ENCODE data around the gene SUSD4. TPM values are rescaled to one million over a fixed set of nuclear protein-coding genes. Genes with fewer than 3 reads are reported as not detected.

SUSD4 gene
- total and polyA plus RNA-seq, 3 donors from 2014 or later, result 13.9 to 17.7 (median 13.9) TPM

DNA sequence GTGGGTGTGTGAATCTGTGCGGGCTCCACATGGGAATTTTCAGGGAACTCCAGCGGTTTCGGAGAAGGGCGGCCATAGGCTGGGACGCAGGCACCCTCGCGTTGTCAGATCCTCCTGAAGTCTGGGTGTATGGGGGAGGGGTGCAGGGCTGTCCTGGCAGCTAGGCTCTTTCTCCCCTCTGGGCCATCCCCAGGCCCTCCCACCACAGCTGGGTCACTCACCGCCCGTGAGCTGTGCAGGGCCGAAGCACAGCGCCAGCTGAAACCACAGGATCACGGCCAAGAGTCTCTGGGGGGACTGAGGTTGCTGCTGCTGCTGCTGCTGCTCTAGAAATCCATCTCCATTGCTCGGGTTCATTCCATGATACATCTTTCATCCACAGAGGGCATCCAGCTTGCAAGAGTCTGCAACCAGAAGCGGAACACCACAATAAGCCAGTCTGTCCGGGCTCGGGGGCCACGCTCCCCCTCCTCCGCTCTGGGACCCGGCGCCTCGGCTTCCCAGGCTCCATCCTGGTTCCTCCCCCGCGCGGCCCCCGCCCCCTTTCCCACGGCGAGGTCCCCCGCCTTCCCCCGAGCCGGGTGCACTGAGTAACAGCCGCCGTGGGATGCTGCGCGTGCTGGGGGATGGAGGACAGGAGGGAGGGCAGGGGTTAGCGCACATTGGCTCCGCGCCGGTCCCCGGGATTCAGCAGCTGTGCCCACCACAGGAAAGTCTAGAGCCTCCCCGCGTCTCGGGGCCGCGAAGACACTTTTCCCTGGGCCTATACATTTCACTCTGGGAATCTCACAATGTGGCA lies 720 bp downstream of the SUSD4 start:
- Histone ChIP-seq H3K4me1 (peaks cover 7% of the 10 kb centered on the region), H3K36me3 (ENCODE audit: low read depth, missing control alignments) (no peaks in the 10 kb centered on the region), H3K9me3 (no peaks in the 10 kb centered on the region), H3K27ac (no peak overlapping the region), H3K4me3 (peak overlapping the region; percentile 55 to 64), H3K27me3 (no peaks in the 10 kb centered on the region)
- intact Hi-C loops (cut with DNase I; ENCODE audit: low total_unique reads), result no loop called here
- DNase-seq, result peak; percentile 49
- TF ChIP-seq POLR2A (IDR thresholded peaks at IDR 0.05), result no peak
- TF ChIP-seq, protein P1, sequence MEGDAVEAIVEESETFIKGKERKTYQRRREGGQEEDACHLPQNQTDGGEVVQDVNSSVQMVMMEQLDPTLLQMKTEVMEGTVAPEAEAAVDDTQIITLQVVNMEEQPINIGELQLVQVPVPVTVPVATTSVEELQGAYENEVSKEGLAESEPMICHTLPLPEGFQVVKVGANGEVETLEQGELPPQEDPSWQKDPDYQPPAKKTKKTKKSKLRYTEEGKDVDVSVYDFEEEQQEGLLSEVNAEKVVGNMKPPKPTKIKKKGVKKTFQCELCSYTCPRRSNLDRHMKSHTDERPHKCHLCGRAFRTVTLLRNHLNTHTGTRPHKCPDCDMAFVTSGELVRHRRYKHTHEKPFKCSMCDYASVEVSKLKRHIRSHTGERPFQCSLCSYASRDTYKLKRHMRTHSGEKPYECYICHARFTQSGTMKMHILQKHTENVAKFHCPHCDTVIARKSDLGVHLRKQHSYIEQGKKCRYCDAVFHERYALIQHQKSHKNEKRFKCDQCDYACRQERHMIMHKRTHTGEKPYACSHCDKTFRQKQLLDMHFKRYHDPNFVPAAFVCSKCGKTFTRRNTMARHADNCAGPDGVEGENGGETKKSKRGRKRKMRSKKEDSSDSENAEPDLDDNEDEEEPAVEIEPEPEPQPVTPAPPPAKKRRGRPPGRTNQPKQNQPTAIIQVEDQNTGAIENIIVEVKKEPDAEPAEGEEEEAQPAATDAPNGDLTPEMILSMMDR (IDR thresholded peaks at IDR 0.05), result no peak
- WGBS, 2 donors, result 1 to 2% methylated on average over 15 to 43 of the region's 44 CpGs

DNA sequence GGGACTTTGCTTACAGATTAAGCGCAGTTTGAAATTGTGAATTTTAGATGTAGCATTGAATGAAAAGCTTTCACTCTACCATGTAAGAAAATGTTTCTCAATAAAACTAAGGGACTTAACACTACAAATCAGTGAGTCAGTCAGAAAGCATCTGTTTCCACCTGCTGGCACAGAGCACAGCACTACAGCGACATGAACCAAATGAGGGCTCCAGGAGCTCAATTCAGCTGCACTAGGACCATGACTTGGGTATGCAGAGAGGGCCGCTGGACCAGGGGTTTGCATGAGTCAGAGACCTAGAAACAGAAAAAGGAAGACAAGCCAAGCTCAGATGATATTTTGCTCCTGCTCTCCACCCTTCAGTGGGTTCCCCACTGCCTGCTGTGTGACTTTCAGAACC lies 5.2 kb downstream of the SUSD4 start:
- Histone ChIP-seq H3K27me3 (no peaks in the 10 kb centered on the region), H3K4me3 (no peak overlapping the region), H3K4me1 (peaks cover 7% of the 10 kb centered on the region), H3K36me3 (ENCODE audit: low read depth, missing control alignments) (no peaks in the 10 kb centered on the region), H3K27ac (no peak overlapping the region), H3K9me3 (no peaks in the 10 kb centered on the region)
- TF ChIP-seq POLR2A (IDR thresholded peaks at IDR 0.05), result no peak
- TF ChIP-seq, protein P1 (IDR thresholded peaks at IDR 0.05), result no peak
- WGBS, 2 donors, result 91 to 95% methylated on average over 3 of the region's 3 CpGs
- intact Hi-C loops (cut with DNase I; ENCODE audit: low total_unique reads), result no loop called here
- DNase-seq, result no peak

DNA sequence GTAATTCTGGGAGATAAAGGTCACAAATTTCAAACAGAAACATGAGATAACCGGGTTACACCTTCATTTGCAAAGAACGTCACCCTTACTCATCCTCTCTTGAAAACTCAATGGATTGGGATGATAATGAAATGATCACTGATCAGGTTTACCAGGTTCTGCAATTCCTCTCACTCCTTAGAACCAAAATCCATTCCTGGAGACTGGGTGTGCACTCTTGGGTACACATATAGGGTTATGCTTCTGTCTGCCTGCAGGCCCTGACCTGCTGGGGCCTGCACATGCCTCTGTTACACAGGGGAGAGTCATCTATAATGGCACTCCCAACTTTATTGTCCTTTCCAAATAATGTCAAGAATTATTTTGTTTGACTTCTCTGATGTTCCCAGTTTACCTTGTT lies 8.3 kb downstream of the SUSD4 start:
- intact Hi-C loops (cut with DNase I; ENCODE audit: low total_unique reads), result no loop called here
- Histone ChIP-seq H3K4me3 (no peak overlapping the region), H3K9me3 (no peaks in the 10 kb centered on the region), H3K27ac (no peak overlapping the region), H3K4me1 (peaks cover 8% of the 10 kb centered on the region), H3K27me3 (no peaks in the 10 kb centered on the region), H3K36me3 (ENCODE audit: low read depth, missing control alignments) (no peaks in the 10 kb centered on the region)
- TF ChIP-seq, protein P1 (IDR thresholded peaks at IDR 0.05), result no peak
- no peak for TF ChIP-seq POLR2A (IDR thresholded peaks at IDR 0.05)
- WGBS, 2 donors, result 83 to 95% methylated on average over 2 of the region's 2 CpGs
- no peak for DNase-seq

DNA sequence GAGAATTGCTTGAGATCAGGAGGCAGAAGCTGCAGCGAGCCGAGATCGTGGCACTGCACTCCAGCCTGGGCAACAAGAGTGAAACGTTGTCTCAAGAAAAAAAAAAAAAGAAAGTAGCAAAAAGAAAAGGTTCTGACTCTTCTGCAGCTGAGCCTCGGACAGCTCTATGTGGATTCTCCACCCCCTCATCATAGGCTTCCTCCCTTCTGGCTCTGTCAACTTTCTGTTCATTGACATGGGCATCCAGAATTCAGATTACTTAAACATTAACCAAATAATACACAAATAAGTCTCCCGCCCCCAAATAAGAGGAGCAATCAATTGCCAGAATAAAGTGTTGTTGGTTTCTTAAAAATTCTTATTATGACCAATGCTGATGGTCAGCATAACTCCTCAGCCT lies 10.0 kb downstream of the SUSD4 start:
- DNase-seq, result no peak
- intact Hi-C loops (cut with DNase I; ENCODE audit: low total_unique reads), result no loop called here
- H3K36me3 ChIP-seq (ENCODE audit: low read depth, missing control alignments), result no peaks in the 10 kb centered on the region
- no peaks in the 10 kb centered on the region for H3K9me3 ChIP-seq
- no peak overlapping the region for H3K4me3 ChIP-seq
- no peak for TF ChIP-seq POLR2A (IDR thresholded peaks at IDR 0.05)
- TF ChIP-seq, protein P1 (IDR thresholded peaks at IDR 0.05), result no peak
- no peaks in the 10 kb centered on the region for H3K27me3 ChIP-seq
- WGBS, 2 donors, result 24 to 46% methylated on average over 6 of the region's 6 CpGs
- H3K27ac ChIP-seq, result no peak overlapping the region
- H3K4me1 ChIP-seq, result peaks cover 8% of the 10 kb centered on the region

DNA sequence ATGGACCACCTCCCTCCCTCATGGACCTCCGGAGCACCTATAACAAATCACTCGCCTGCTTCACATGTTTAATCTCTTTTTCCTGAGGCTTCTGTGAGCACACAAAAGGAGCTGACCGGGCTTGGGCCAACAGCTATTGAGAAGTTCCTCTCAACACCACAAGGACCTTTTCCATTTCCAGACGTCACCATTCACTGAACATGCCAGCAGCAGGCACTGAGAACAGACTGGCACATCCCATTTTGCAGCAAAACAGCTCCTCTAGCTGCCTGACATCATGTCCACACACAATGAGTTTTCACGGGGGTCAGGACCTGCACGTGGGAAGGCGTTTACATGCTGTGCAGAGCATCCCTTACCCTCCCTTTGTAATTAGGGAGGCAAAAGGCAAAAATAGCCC lies 11.0 kb downstream of the SUSD4 start:
- WGBS, 2 donors, result 63 to 74% methylated on average over 7 of the region's 7 CpGs
- Histone ChIP-seq H3K4me3 (no peak overlapping the region), H3K27ac (no peak overlapping the region), H3K4me1 (peaks cover 8% of the 10 kb centered on the region), H3K27me3 (no peaks in the 10 kb centered on the region), H3K36me3 (ENCODE audit: low read depth, missing control alignments) (no peaks in the 10 kb centered on the region), H3K9me3 (no peaks in the 10 kb centered on the region)
- intact Hi-C loops (cut with DNase I; ENCODE audit: low total_unique reads), result no loop called here
- no peak for DNase-seq
- TF ChIP-seq, protein P1 (IDR thresholded peaks at IDR 0.05), result no peak
- no peak for TF ChIP-seq POLR2A (IDR thresholded peaks at IDR 0.05)
